Left ventricle myocardium inferior (tissue), 1 donor: ENCODE measurements around the gene TOMM6. TPM values are rescaled to one million over a fixed set of nuclear protein-coding genes. Genes with fewer than 3 reads are reported as not detected.

ENCODE experiments used
- DNase-seq: peaks from one replicate; pipeline ENCODE4 v3.0.0-alpha.2; 2020
- H3K27ac ChIP-seq: fragments of 200-600 bp; replicated peaks from 2 replicates; pipeline ENCODE4 v1.8.0; 2021
- H3K27me3 ChIP-seq: fragments of 200-600 bp; 2 replicates; pipeline ENCODE4 v1.8.0; 2021; ENCODE audit warnings: low read depth
- H3K36me3 ChIP-seq: fragments of 200-600 bp; 2 replicates; pipeline ENCODE4 v1.8.0; 2021
- H3K4me1 ChIP-seq: fragments of 200-600 bp; 2 replicates; pipeline ENCODE4 v1.8.0; 2021
- H3K4me3 ChIP-seq: fragments of 200-600 bp; 2 replicates; pipeline ENCODE4 v1.8.0; 2021; ENCODE audit warnings: mild to moderate bottlenecking, moderate library complexity
- H3K9me3 ChIP-seq: fragments of 200-600 bp; replicated peaks from 2 replicates; pipeline ENCODE4 v1.8.0; 2021
- intact Hi-C: fragments of 100-400 bp; cut with micrococcal nuclease; formaldehyde crosslinking; loops from one replicate; pipeline ENCODE4 v1.11.0; 2022
- total RNA-seq: library from RNA; stranded (reverse); fragmentation: NEBNext Ultra II Directional; extraction: Animal tissue kit (Norgen Biotek cat#: 25700); gene quantifications from one replicate; pipeline ENCODE4 v1.2.1, GENCODE V29; 2021
- TF ChIP-seq, protein P1 (sequence below): fragments of 200-600 bp; IDR thresholded peaks from 2 replicates; pipeline ENCODE4 v1.8.0; 2021; ENCODE audit warnings: antibody characterized with exemption, mild to moderate bottlenecking, borderline replicate concordance
- donor health status: DM: no; HTN: yes; CAD: no; lungs with severe emphysema.

The TOMM6 gene
- total RNA-seq, 1 donor from 2014 or later, result 177 TPM

GRCh38 chr6:41774841-41775240, 12.7 kb upstream of the TOMM6 start:
- intact Hi-C loops, result no loop called here
- TF ChIP-seq, protein P1, sequence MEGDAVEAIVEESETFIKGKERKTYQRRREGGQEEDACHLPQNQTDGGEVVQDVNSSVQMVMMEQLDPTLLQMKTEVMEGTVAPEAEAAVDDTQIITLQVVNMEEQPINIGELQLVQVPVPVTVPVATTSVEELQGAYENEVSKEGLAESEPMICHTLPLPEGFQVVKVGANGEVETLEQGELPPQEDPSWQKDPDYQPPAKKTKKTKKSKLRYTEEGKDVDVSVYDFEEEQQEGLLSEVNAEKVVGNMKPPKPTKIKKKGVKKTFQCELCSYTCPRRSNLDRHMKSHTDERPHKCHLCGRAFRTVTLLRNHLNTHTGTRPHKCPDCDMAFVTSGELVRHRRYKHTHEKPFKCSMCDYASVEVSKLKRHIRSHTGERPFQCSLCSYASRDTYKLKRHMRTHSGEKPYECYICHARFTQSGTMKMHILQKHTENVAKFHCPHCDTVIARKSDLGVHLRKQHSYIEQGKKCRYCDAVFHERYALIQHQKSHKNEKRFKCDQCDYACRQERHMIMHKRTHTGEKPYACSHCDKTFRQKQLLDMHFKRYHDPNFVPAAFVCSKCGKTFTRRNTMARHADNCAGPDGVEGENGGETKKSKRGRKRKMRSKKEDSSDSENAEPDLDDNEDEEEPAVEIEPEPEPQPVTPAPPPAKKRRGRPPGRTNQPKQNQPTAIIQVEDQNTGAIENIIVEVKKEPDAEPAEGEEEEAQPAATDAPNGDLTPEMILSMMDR, result no peak
- H3K27ac ChIP-seq, result no peak overlapping the region
- H3K9me3 ChIP-seq, result no peaks in the 10 kb centered on the region
- no peak overlapping the region for H3K4me3 ChIP-seq
- no peak for DNase-seq
- H3K4me1 ChIP-seq, result peaks cover 18% of the 10 kb centered on the region
- H3K27me3 ChIP-seq, result no peaks in the 10 kb centered on the region
- H3K36me3 ChIP-seq, result peaks cover 77% of the 10 kb centered on the region

DNA sequence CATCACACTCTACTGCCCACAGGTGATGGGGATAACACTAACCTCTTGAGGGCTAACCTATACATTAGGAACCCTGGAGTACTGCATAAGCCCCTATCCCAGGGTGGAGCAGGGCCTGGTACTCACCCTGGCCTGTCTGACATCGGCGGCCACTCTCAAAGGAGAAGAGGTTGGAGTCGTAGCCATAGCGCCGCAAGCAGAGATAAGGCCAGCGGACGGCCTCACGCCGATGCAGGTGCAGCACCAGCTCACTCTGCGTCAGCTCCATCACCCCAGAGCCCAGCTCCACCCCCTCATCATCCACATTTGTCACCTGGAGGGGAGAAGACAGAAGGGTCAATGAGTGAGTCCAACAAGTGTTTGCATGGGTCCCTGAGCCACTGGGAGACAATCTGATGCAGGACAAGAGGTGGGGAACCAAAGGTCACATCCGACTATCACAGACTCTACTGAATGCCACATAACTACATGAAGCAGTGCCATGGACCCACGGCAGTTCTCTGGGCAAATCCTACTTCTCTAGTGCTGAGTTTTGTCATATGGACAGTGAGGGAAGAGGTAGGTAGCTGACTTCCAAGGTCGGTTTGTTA, 12.1 kb upstream of the TOMM6 start:
- Histone ChIP-seq H3K27me3 (no peaks in the 10 kb centered on the region), H3K4me3 (no peak overlapping the region), H3K36me3 (peaks cover 71% of the 10 kb centered on the region), H3K27ac (no peak overlapping the region), H3K9me3 (no peaks in the 10 kb centered on the region), H3K4me1 (peaks cover 22% of the 10 kb centered on the region)
- TF ChIP-seq, protein P1, result no peak
- no peak for DNase-seq
- intact Hi-C loops, result no loop called here

- peaks cover 43% of the 10 kb centered on the region for H3K4me1 ChIP-seq
- peaks cover 48% of the 10 kb centered on the region for H3K36me3 ChIP-seq
- intact Hi-C loops, result no loop called here
- H3K4me3 ChIP-seq, result no peak overlapping the region
- TF ChIP-seq, protein P1, result no peak
- no peak overlapping the region for H3K27ac ChIP-seq
- H3K27me3 ChIP-seq, result no peaks in the 10 kb centered on the region
- no peak for DNase-seq
- H3K9me3 ChIP-seq, result no peaks in the 10 kb centered on the region
These were observed 9.8 kb upstream of the TOMM6 start for GRCh38 chr6:41777551-41778285.

DNA sequence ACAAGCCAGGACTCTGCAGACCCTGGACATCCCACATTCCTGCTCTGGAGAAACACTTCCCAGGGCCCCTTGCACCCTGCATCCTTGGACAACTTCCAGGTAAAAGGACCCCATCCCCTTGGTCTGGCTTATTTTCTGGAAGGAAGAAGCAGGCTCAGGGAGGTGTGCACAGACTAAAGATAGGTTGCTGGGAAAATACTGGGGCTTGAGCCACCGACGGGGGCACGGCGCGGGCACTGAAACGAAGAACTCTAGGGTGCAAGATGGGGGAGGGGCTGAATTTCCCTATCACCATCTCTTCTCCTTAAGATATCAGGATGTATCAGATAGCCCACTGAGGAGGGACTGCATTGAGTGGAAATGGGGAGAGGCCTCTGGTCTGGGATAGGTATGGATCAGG, 8.6 kb upstream of the TOMM6 start:
- H3K27me3 ChIP-seq, result no peaks in the 10 kb centered on the region
- peaks cover 55% of the 10 kb centered on the region for H3K4me1 ChIP-seq
- DNase-seq, result no peak
- H3K27ac ChIP-seq, result peak overlapping the region; percentile 98
- TF ChIP-seq, protein P1, result no peak
- intact Hi-C loops, result no loop called here
- peak overlapping the region; percentile 96 for H3K4me3 ChIP-seq
- H3K9me3 ChIP-seq, result no peaks in the 10 kb centered on the region
- peaks cover 39% of the 10 kb centered on the region for H3K36me3 ChIP-seq

DNA sequence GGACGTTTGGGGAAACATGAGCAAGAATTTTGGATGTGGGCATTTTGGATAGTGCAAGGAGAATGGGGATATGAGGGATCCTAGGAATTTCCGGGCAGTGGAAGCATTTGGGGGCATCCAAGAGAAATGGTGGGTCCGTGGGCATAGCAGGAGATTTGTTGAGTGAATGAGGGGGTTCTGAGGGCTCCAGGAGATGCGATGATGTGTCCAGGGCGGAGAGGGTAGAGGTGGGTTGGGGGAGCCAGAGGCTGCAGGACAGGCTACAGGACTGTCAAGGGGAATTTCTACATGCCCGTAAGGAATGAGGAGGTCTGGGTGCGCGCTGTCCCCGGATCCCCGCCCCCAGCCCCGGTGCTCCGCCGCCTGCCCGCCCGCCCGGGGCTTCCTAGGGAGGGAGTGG, 8.2 kb upstream of the TOMM6 start:
- TF ChIP-seq, protein P1, result no peak
- DNase-seq, result no peak
- Histone ChIP-seq H3K36me3 (peaks cover 39% of the 10 kb centered on the region), H3K4me1 (peaks cover 60% of the 10 kb centered on the region), H3K27ac (peak overlapping the region; percentile 98), H3K4me3 (peak overlapping the region; percentile 96), H3K9me3 (no peaks in the 10 kb centered on the region), H3K27me3 (no peaks in the 10 kb centered on the region)
- intact Hi-C loops, result no loop called here
